Hepatocyte (in vitro differentiated cells): Measurements from ENCODE around the gene PPP1R12A.

Experiments
- EZH2 ChIP-seq: fragments of 200-600 bp; sonication (generic); IDR thresholded peaks from 2 replicates; pipeline ENCODE4 v1.6.1; 2016; ENCODE audit warnings: antibody characterized with exemption, mild to moderate bottlenecking, borderline replicate concordance
- TF ChIP-seq, protein P1 (sequence below): fragments of 200-600 bp; sonication (generic); IDR thresholded peaks from 2 replicates; pipeline ENCODE4 v1.5.1; 2016; ENCODE audit warnings: antibody characterized with exemption, mild to moderate bottlenecking; ENCODE audit not compliant: poor library complexity

DNA sequence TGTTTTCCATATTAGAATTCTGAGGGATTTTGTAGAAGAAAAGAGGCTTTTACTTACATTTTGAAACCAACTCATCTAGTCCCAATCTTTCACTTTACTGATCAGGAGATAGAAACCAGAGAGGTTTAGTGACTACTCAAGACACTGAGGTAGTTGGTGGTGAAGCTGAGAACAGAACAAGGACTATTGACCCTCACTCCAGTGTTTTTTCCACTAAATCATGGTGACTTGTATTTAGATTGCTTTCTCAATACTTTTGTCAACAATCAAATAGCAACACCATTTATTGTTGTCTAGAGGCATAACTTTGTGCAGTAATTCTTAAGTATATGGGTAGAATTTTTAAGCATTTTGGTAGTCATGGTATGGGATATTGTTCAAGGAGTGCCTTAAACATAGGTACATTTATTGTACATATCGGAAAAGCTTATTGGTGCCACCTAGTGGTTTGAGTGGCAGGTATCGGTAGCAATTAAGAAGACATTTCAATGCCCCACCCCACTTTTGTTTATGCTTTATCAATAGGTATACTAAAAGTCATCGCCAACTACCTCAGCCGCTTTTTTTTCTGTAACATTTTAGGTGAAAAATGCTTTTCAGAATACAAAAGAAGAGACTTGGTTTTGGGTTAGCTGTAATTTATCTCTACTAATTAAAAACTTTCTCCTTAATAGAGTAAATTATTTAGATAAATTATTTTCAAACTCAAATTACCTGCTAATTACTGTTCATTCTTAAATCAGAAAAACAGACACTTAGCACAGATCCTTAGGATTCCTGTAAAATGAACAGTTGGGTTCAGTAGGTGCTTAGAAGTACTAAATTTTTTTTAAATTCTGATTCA lies 196.8 kb downstream of the PPP1R12A start:
- TF ChIP-seq, protein P1, sequence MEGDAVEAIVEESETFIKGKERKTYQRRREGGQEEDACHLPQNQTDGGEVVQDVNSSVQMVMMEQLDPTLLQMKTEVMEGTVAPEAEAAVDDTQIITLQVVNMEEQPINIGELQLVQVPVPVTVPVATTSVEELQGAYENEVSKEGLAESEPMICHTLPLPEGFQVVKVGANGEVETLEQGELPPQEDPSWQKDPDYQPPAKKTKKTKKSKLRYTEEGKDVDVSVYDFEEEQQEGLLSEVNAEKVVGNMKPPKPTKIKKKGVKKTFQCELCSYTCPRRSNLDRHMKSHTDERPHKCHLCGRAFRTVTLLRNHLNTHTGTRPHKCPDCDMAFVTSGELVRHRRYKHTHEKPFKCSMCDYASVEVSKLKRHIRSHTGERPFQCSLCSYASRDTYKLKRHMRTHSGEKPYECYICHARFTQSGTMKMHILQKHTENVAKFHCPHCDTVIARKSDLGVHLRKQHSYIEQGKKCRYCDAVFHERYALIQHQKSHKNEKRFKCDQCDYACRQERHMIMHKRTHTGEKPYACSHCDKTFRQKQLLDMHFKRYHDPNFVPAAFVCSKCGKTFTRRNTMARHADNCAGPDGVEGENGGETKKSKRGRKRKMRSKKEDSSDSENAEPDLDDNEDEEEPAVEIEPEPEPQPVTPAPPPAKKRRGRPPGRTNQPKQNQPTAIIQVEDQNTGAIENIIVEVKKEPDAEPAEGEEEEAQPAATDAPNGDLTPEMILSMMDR: peak; percentile 63
- TF ChIP-seq EZH2: no peak
